Measurements from ENCODE around the gene SIPA1L3.

SIPA1L3 gene

GRCh38 chr19:37946132-37946531 is 39.1 kb downstream of the SIPA1L3 start:
- DNase-seq (ENCODE audit: low read depth) = no peak

- DNase-seq (ENCODE audit: low read depth) = no peak
Measured at GRCh38 chr19:37947778-37948177, 40.8 kb downstream of the SIPA1L3 start.

- no peak for DNase-seq (ENCODE audit: low read depth)
Measured at GRCh38 chr19:37948362-37948761, 41.4 kb downstream of the SIPA1L3 start.

GRCh38 chr19:37950471-37951175 is 43.6 kb downstream of the SIPA1L3 start:
- DNase-seq (ENCODE audit: low read depth) = no peak

- DNase-seq (ENCODE audit: low read depth) = no peak
Measured at GRCh38 chr19:37951816-37952210, 44.8 kb downstream of the SIPA1L3 start.

- no peak for DNase-seq (ENCODE audit: low read depth)
Measured at GRCh38 chr19:37953171-37953917, 46.3 kb downstream of the SIPA1L3 start.

- DNase-seq (ENCODE audit: low read depth) = no peak
Measured at GRCh38 chr19:37953918-37954303, 46.9 kb downstream of the SIPA1L3 start.

- DNase-seq (ENCODE audit: low read depth) = no peak
Measured at GRCh38 chr19:37954421-37954874, 47.4 kb downstream of the SIPA1L3 start.

GRCh38 chr19:37955986-37956385 is 49.0 kb downstream of the SIPA1L3 start:
- DNase-seq (ENCODE audit: low read depth) = no peak

- DNase-seq (ENCODE audit: low read depth) = no peak
Measured at GRCh38 chr19:37957176-37957575, 50.2 kb downstream of the SIPA1L3 start.

GRCh38 chr19:37959665-37960114 is 52.7 kb downstream of the SIPA1L3 start:
- DNase-seq (ENCODE audit: low read depth) = no peak

- DNase-seq (ENCODE audit: low read depth) = no peak
Measured at GRCh38 chr19:37961198-37961597, 54.2 kb downstream of the SIPA1L3 start.

- no peak for DNase-seq (ENCODE audit: low read depth)
Measured at GRCh38 chr19:37963190-37963936, 56.4 kb downstream of the SIPA1L3 start.

- no peak for DNase-seq (ENCODE audit: low read depth)
Measured at GRCh38 chr19:37964109-37964508, 57.1 kb downstream of the SIPA1L3 start.

- DNase-seq (ENCODE audit: low read depth) = no peak
Measured at GRCh38 chr19:37966211-37966661, 59.2 kb downstream of the SIPA1L3 start.

GRCh38 chr19:37966662-37967231 is 59.7 kb downstream of the SIPA1L3 start:
- DNase-seq (ENCODE audit: low read depth) = no peak

- DNase-seq (ENCODE audit: low read depth) = no peak
Measured at GRCh38 chr19:37969695-37970094, 62.7 kb downstream of the SIPA1L3 start.

- no peak for DNase-seq (ENCODE audit: low read depth)
Measured at GRCh38 chr19:37970699-37971098, 63.7 kb downstream of the SIPA1L3 start.

GRCh38 chr19:37972803-37973202 is 65.8 kb downstream of the SIPA1L3 start:
- no peak for DNase-seq (ENCODE audit: low read depth)

GRCh38 chr19:37973666-37974065 is 66.7 kb downstream of the SIPA1L3 start:
- no peak for DNase-seq (ENCODE audit: low read depth)

- DNase-seq (ENCODE audit: low read depth) = no peak
Measured at GRCh38 chr19:37975071-37975470, 68.1 kb downstream of the SIPA1L3 start.

All from activated T-helper 1 cell treated with Interleukin-2 at 50 U/mL for 16 hours (primary cell).